Measurements from ENCODE around the gene RANBP1. TPM values are rescaled to one million over a fixed set of nuclear protein-coding genes. Genes with fewer than 3 reads are reported as not detected.

Gene RANBP1
- total RNA-seq, 1 experiment from 2014 or later = 133 TPM

DNA sequence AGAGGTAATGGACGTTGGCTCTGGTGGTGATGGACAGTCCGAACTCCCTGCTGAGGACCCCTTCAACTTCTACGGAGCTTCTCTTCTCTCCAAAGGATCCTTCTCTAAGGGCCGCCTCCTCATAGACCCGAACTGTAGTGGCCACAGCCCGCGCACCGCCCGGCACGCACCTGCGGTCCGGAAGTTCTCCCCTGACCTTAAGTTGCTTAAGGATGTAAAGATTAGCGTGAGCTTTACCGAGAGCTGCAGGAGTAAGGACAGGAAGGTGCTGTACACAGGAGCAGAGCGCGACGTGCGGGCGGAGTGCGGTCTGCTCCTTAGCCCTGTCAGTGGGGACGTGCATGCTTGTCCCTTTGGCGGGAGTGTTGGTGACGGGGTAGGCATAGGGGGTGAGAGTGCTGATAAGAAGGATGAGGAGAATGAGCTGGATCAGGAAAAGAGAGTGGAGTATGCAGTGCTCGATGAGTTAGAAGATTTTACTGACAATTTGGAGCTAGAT, 29.8 kb upstream of the RANBP1 start:
- Histone ChIP-seq H3K9ac (ENCODE audit: low read length) (no peak overlapping the region), H3K79me2 (ENCODE audit: low read length) (peaks cover 55% of the 10 kb centered on the region), H2AFZ (ENCODE audit: low read length) (no peak overlapping the region), H3K27me3 (ENCODE audit: low read length) (no peaks in the 10 kb centered on the region), H3K4me2 (ENCODE audit: low read depth, low read length, poor library complexity, severe bottlenecking) (no peak overlapping the region), H4K20me1 (ENCODE audit: insufficient read depth, low read depth, low read length) (no peaks in the 10 kb centered on the region; the same call in 1 of the 2 replicates), H3K9me2 (replicated peaks; ENCODE audit: insufficient read depth, low read length) (no peaks in the 10 kb centered on the region), H3K36me3 (ENCODE audit: insufficient read depth, low read length) (peaks cover 50% of the 10 kb centered on the region; the same call in 1 of the 2 replicates), H3K4me3 (ENCODE audit: low read length) (no peak overlapping the region), H3K4me1 (ENCODE audit: low read length) (peaks cover 22% of the 10 kb centered on the region), H3K9me3 (ENCODE audit: low read length) (no peaks in the 10 kb centered on the region), H3K27ac (ENCODE audit: low read length) (no peak overlapping the region)
- DNase-seq = no peak

DNA sequence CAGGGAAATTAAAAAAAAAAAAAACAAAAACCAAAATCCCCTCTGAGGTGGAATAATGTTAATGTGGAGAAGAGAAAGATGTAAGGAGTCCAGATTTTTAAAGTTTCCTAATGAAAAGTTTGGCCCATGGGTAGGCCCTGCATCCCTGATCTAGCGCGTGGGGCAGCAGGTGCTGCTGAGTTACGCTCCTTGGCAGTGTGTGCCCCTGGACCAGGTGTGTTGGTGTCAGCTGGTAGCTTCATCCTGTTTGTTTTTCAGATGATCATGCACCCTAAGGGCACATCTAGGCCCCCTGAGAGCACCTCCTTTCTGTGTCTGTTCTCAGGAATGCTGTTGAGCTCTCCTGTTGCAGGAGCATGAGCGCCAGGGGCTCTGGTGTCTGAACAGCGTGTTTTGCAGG, 29.1 kb upstream of the RANBP1 start:
- peaks cover 56% of the 10 kb centered on the region for H3K36me3 ChIP-seq (ENCODE audit: insufficient read depth, low read length)
- DNase-seq = no peak
- H3K9me2 ChIP-seq (replicated peaks; ENCODE audit: insufficient read depth, low read length) = no peaks in the 10 kb centered on the region
- no peaks in the 10 kb centered on the region for H3K9me3 ChIP-seq (ENCODE audit: low read length)
- H3K9ac ChIP-seq (ENCODE audit: low read length) = no peak overlapping the region
- H3K4me1 ChIP-seq (ENCODE audit: low read length) = peaks cover 16% of the 10 kb centered on the region
- H3K27ac ChIP-seq (ENCODE audit: low read length) = no peak overlapping the region
- no peaks in the 10 kb centered on the region; the same call in 1 of the 2 replicates for H4K20me1 ChIP-seq (ENCODE audit: insufficient read depth, low read depth, low read length)
- H3K4me2 ChIP-seq (ENCODE audit: low read depth, low read length, poor library complexity, severe bottlenecking) = no peak overlapping the region
- H2AFZ ChIP-seq (ENCODE audit: low read length) = no peak overlapping the region
- peaks cover 52% of the 10 kb centered on the region for H3K79me2 ChIP-seq (ENCODE audit: low read length)
- no peaks in the 10 kb centered on the region for H3K27me3 ChIP-seq (ENCODE audit: low read length)
- no peak overlapping the region for H3K4me3 ChIP-seq (ENCODE audit: low read length)

DNA sequence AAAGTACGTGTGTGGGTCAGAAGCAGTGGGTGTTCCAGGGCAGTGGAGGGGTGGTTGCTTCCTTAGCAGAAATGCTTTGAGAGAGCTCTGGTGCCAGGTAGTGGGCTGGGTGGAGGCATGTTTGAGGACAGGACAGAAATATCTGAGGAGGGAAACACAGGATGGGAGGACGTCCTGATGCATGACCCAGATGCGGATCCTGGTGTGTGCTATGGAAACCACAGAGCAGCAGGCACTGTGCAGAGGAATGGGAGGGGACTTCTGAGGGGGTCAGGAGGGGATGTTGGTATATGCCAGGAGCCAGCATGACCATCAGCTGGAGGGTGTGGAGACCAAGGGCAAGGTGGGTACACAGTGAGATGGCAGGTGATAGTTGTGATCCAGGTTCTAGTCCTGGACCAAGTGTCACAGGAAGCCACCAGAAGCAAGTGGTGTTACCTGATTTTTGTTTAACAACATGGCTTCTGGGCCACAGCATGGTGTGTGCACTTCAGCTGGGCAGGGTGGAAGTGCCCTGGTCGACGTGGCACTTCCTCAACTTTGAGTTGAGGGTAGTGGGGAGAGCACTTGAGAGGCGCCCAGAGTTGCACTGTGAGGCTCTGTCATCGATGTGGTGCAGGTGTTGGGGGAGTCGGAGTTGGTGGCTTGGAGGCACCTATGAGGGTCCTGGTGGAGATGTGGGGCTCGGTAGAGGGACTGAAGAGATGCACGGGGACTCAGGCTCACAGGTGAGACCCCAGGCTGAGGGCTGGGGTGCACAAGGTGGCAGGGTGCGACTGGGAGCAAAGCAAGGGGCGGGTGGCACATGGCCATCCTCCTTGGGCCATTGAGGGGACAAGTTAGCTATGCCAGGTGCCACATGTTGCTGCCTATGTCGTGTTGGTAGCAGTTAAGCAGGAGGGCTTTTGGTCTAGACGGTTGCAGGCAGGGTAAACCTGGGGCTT, 28.3 kb upstream of the RANBP1 start:
- H3K79me2 ChIP-seq (ENCODE audit: low read length) = peaks cover 44% of the 10 kb centered on the region

DNA sequence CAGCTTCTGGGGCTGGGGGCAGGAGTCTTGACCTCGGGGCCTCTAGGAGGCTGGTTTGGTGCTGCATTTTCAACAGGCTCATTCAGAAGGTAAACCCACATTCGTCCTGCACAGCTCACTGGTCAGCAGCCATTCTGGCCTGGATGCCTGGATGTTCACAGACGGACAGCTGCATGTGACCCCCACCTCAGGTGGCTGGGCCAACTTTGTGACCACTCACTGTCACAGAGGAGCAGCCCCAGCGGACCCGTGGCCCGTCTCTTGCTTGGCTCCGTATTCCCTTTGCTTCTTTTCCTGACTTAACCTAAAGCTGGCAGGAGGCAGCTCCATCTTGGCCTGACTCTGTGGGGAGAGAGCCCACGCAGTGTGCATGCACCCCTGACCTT, 27.6 kb upstream of the RANBP1 start:
- Histone ChIP-seq H3K4me3 (ENCODE audit: low read length) (no peak overlapping the region), H3K4me2 (ENCODE audit: low read depth, low read length, poor library complexity, severe bottlenecking) (no peak overlapping the region), H3K9ac (ENCODE audit: low read length) (no peak overlapping the region), H3K27me3 (ENCODE audit: low read length) (no peaks in the 10 kb centered on the region), H2AFZ (ENCODE audit: low read length) (no peak overlapping the region), H3K79me2 (ENCODE audit: low read length) (peaks cover 37% of the 10 kb centered on the region), H3K36me3 (ENCODE audit: insufficient read depth, low read length) (peaks cover 67% of the 10 kb centered on the region), H4K20me1 (ENCODE audit: insufficient read depth, low read depth, low read length) (no peaks in the 10 kb centered on the region; the same call in 1 of the 2 replicates), H3K9me3 (ENCODE audit: low read length) (no peaks in the 10 kb centered on the region), H3K27ac (ENCODE audit: low read length) (no peak overlapping the region), H3K9me2 (replicated peaks; ENCODE audit: insufficient read depth, low read length) (no peaks in the 10 kb centered on the region), H3K4me1 (ENCODE audit: low read length) (peaks cover 5% of the 10 kb centered on the region; the same call in 1 of the 2 replicates)
- DNase-seq = no peak

More for the DNA sequence above, 28.3 kb upstream of the RANBP1 start:
- Histone ChIP-seq H3K36me3 (ENCODE audit: insufficient read depth, low read length) (peaks cover 64% of the 10 kb centered on the region), H3K9me3 (ENCODE audit: low read length) (no peaks in the 10 kb centered on the region), H3K9me2 (replicated peaks; ENCODE audit: insufficient read depth, low read length) (no peaks in the 10 kb centered on the region), H3K27me3 (ENCODE audit: low read length) (no peaks in the 10 kb centered on the region), H3K4me2 (ENCODE audit: low read depth, low read length, poor library complexity, severe bottlenecking) (no peak overlapping the region), H3K27ac (ENCODE audit: low read length) (no peak overlapping the region), H4K20me1 (ENCODE audit: insufficient read depth, low read depth, low read length) (no peaks in the 10 kb centered on the region; the same call in 1 of the 2 replicates), H3K4me3 (ENCODE audit: low read length) (no peak overlapping the region), H2AFZ (ENCODE audit: low read length) (no peak overlapping the region), H3K9ac (ENCODE audit: low read length) (no peak overlapping the region), H3K4me1 (ENCODE audit: low read length) (peaks cover 12% of the 10 kb centered on the region; the same call in 1 of the 2 replicates)
- DNase-seq = no peak

- no peak for DNase-seq
Measured at GRCh38 chr22:20089226-20089976, 26.5 kb upstream of the RANBP1 start.

DNA sequence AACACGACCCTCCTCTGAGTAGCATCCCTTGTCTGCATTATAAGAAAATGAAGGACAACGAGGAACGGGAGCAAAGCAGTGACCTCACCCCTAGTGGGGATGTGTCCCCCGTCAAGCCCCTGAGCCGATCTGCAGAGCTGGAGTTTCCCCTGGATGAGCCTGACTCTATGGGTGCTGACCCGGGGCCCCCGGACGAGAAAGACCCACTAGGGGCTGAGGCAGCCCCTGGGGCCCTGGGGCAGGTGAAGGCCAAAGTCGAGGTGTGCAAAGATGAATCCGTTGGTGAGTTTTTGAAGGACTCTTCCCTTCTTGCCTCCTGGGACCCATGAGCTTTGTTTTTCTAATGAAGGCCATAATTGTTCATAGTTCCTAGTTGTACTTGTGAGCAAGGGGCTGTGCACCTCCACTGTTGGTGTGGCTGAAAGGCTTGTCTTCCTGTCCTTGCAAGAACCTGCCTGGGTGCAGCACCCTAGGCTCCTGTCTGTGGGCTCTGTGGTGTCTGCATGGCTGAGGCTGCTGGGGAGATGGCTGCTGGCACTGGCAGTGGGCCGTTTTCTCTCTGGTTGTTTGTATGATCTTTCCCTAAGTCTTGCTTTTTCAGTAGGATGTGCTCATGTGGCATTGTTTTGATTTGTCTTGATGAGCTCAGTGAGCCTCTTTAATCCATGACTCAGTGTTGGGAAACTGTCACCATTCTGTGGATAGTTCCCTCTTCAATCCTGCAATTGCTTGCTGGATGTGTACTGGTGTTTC, 25.8 kb upstream of the RANBP1 start:
- Histone ChIP-seq H3K36me3 (ENCODE audit: insufficient read depth, low read length) (peaks cover 85% of the 10 kb centered on the region), H3K4me1 (ENCODE audit: low read length) (no peaks in the 10 kb centered on the region), H3K79me2 (ENCODE audit: low read length) (peaks cover 19% of the 10 kb centered on the region)

More at GRCh38 chr22:20089226-20089976, 26.5 kb upstream of the RANBP1 start:
- Histone ChIP-seq H3K4me3 (ENCODE audit: low read length) (no peak overlapping the region), H3K4me2 (ENCODE audit: low read depth, low read length, poor library complexity, severe bottlenecking) (no peak overlapping the region), H3K79me2 (ENCODE audit: low read length) (peaks cover 26% of the 10 kb centered on the region), H2AFZ (ENCODE audit: low read length) (no peak overlapping the region), H3K9ac (ENCODE audit: low read length) (no peak overlapping the region), H3K9me3 (ENCODE audit: low read length) (no peaks in the 10 kb centered on the region), H3K4me1 (ENCODE audit: low read length) (no peaks in the 10 kb centered on the region), H4K20me1 (ENCODE audit: insufficient read depth, low read depth, low read length) (no peaks in the 10 kb centered on the region), H3K36me3 (ENCODE audit: insufficient read depth, low read length) (peaks cover 78% of the 10 kb centered on the region), H3K27me3 (ENCODE audit: low read length) (no peaks in the 10 kb centered on the region), H3K27ac (ENCODE audit: low read length) (no peak overlapping the region), H3K9me2 (replicated peaks; ENCODE audit: insufficient read depth, low read length) (no peaks in the 10 kb centered on the region)

GRCh38 chr22:20090730-20091240, 25.1 kb upstream of the RANBP1 start:
- no peaks in the 10 kb centered on the region for H3K4me1 ChIP-seq (ENCODE audit: low read length)
- no peak for DNase-seq
- H3K9me2 ChIP-seq (replicated peaks; ENCODE audit: insufficient read depth, low read length) = no peaks in the 10 kb centered on the region
- no peak overlapping the region for H2AFZ ChIP-seq (ENCODE audit: low read length)
- H3K9ac ChIP-seq (ENCODE audit: low read length) = no peak overlapping the region
- H3K27me3 ChIP-seq (ENCODE audit: low read length) = no peaks in the 10 kb centered on the region
- H4K20me1 ChIP-seq (ENCODE audit: insufficient read depth, low read depth, low read length) = no peaks in the 10 kb centered on the region
- H3K4me2 ChIP-seq (ENCODE audit: low read depth, low read length, poor library complexity, severe bottlenecking) = no peak overlapping the region
- H3K27ac ChIP-seq (ENCODE audit: low read length) = no peak overlapping the region
- H3K79me2 ChIP-seq (ENCODE audit: low read length) = peaks cover 16% of the 10 kb centered on the region
- no peak overlapping the region for H3K4me3 ChIP-seq (ENCODE audit: low read length)
- peaks cover 85% of the 10 kb centered on the region for H3K36me3 ChIP-seq (ENCODE audit: insufficient read depth, low read length)
- H3K9me3 ChIP-seq (ENCODE audit: low read length) = no peaks in the 10 kb centered on the region; the same call in 1 of the 2 replicates

More for the DNA sequence above, 25.8 kb upstream of the RANBP1 start:
- Histone ChIP-seq H2AFZ (ENCODE audit: low read length) (no peak overlapping the region), H3K9me2 (replicated peaks; ENCODE audit: insufficient read depth, low read length) (no peaks in the 10 kb centered on the region), H4K20me1 (ENCODE audit: insufficient read depth, low read depth, low read length) (no peaks in the 10 kb centered on the region), H3K27ac (ENCODE audit: low read length) (no peak overlapping the region), H3K9ac (ENCODE audit: low read length) (no peak overlapping the region), H3K27me3 (ENCODE audit: low read length) (no peaks in the 10 kb centered on the region), H3K4me3 (ENCODE audit: low read length) (no peak overlapping the region), H3K4me2 (ENCODE audit: low read depth, low read length, poor library complexity, severe bottlenecking) (no peak overlapping the region), H3K9me3 (ENCODE audit: low read length) (no peaks in the 10 kb centered on the region)
- no peak for DNase-seq

All from Karpas-422 (cell line).